Fibroblast of peridontal ligament (primary cell): ENCODE measurements around the gene ITPRIP.

Source experiments
- DNase-seq: peaks from one replicate; pipeline ENCODE4 v3.0.0-alpha.2; 2010; ENCODE audit errors: extremely low read depth

ITPRIP gene

GRCh38 chr10:104337985-104338735, at the start of gene ITPRIP:
Gene ITPRIP, minus strand, starts transcription at chr10:104338465. Its CDS starts 22,414 bp downstream, at chr10:104316051.
- peak; percentile 87 for DNase-seq

- DNase-seq = no peak
Measured at GRCh38 chr10:104387130-104387888, 49.0 kb upstream of the ITPRIP start.

- DNase-seq = no peak
Measured at GRCh38 chr10:104380336-104380735, 42.1 kb upstream of the ITPRIP start.

- no peak for DNase-seq
Measured at GRCh38 chr10:104376784-104377300, 38.6 kb upstream of the ITPRIP start.

GRCh38 chr10:104374591-104374990, 36.3 kb upstream of the ITPRIP start:
- no peak for DNase-seq

- no peak for DNase-seq
Measured at GRCh38 chr10:104371753-104372152, 33.5 kb upstream of the ITPRIP start.

- no peak for DNase-seq
Measured at GRCh38 chr10:104368381-104368780, 30.1 kb upstream of the ITPRIP start.

- DNase-seq = no peak
Measured at GRCh38 chr10:104367904-104368303, 29.6 kb upstream of the ITPRIP start.

- no peak for DNase-seq
Measured at GRCh38 chr10:104359811-104360210, 21.5 kb upstream of the ITPRIP start.

- peak; percentile 80 for DNase-seq
Measured at GRCh38 chr10:104353325-104354048, 15.2 kb upstream of the ITPRIP start, which contains the start of gene CFAP58. Gene CFAP58, plus strand, starts transcription at chr10:104353833. Its CDS starts 65 bp downstream, at chr10:104353898.

- DNase-seq = no peak
Measured at GRCh38 chr10:104351919-104352318, 13.7 kb upstream of the ITPRIP start.

- peak; percentile 84 for DNase-seq
Measured at GRCh38 chr10:104351061-104351702, 12.9 kb upstream of the ITPRIP start.

- peak; percentile 86 for DNase-seq
Measured at GRCh38 chr10:104350127-104350635, 11.9 kb upstream of the ITPRIP start.

GRCh38 chr10:104349623-104350126, 11.4 kb upstream of the ITPRIP start:
- peak; percentile 62 for DNase-seq

GRCh38 chr10:104348601-104349000, 10.3 kb upstream of the ITPRIP start:
- no peak for DNase-seq

- DNase-seq = no peak
Measured at GRCh38 chr10:104347295-104348045, 9.2 kb upstream of the ITPRIP start.

GRCh38 chr10:104345941-104346340, 7.7 kb upstream of the ITPRIP start:
- DNase-seq = no peak

GRCh38 chr10:104345515-104345914, 7.2 kb upstream of the ITPRIP start:
- DNase-seq = no peak

GRCh38 chr10:104344219-104344618, 6.0 kb upstream of the ITPRIP start:
- DNase-seq = no peak

- DNase-seq = no peak
Measured at GRCh38 chr10:104342941-104343411, 4.7 kb upstream of the ITPRIP start.
